ENCODE results near the gene AIFM3.
"Not testable (repeated sequence)": the region's sequence is repeated elsewhere in the genome, so short reads cannot be mapped to it uniquely, and the experiment has no call there.

Gene AIFM3, protein sequence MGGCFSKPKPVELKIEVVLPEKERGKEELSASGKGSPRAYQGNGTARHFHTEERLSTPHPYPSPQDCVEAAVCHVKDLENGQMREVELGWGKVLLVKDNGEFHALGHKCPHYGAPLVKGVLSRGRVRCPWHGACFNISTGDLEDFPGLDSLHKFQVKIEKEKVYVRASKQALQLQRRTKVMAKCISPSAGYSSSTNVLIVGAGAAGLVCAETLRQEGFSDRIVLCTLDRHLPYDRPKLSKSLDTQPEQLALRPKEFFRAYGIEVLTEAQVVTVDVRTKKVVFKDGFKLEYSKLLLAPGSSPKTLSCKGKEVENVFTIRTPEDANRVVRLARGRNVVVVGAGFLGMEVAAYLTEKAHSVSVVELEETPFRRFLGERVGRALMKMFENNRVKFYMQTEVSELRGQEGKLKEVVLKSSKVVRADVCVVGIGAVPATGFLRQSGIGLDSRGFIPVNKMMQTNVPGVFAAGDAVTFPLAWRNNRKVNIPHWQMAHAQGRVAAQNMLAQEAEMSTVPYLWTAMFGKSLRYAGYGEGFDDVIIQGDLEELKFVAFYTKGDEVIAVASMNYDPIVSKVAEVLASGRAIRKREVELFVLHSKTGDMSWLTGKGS

DNA sequence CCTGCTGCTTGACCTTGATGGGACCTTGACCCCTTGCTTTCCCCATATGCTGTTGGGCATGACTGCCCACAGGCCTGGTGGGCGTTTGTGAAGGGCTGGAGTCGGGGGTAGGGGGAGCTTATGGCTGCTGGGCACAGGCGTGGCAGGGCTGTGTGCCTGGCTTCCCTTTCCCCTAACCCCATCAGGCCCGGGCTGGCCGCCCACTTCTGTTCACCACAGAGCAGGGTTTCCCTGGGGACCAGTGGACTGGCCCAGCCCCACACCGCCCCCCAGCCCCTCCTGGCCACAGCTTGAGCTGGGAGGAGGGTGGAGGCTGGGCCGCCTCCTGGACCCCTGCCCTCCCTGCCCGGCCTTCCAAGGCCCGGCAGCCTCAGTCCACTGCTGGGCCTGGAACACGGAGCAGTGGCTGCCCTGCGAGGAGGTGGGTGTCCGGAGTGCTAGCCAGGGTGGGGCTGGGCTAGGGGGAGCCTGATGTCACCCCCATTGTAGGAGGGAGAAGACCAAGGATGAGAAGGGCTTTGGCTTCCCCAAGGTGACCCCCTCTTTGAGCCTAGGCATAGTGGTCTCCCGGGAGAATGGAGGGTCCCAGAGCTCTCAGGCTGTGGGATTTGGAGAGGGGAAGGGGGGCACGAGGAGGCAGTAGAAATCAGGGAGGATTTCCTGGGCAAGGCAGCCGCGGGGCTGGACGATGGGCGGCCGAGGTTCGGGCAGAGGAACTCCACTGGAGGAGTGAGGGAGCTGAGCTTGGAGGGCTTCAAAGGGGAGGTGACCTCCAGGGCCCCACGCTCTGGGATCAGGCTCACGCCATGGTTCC, at the start of gene AIFM3:
AIFM3 (plus strand) TSS at position 373 of the 814 bp plus-strand sequence. CDS start 690 bp downstream, outside the sequence.
- Histone ChIP-seq H3K36me3 (ENCODE audit: control insufficient read depth, insufficient read depth, low read length) (no peaks in the 10 kb centered on the region), H3K4me1 (ENCODE audit: control insufficient read depth, insufficient read depth, low read length) (peaks cover 9% of the 10 kb centered on the region; the same call in 1 of the 2 replicates), H3K27ac (ENCODE audit: low read depth, low read length) (no peak within 1 kb of the TSS), H3K4me3 (ENCODE audit: low read depth, low read length) (peak within 1 kb of the TSS; percentile 24; the same call in 1 of the 2 replicates), H3K9ac (ENCODE audit: low read depth, low read length) (no peak within 1 kb of the TSS), H3K27me3 (ENCODE audit: control insufficient read depth, insufficient read depth, low read length) (peaks cover 90% of the 10 kb centered on the region), H3K9me3 (ENCODE audit: control insufficient read depth, insufficient read depth, low read length) (no peaks in the 10 kb centered on the region)

DNA sequence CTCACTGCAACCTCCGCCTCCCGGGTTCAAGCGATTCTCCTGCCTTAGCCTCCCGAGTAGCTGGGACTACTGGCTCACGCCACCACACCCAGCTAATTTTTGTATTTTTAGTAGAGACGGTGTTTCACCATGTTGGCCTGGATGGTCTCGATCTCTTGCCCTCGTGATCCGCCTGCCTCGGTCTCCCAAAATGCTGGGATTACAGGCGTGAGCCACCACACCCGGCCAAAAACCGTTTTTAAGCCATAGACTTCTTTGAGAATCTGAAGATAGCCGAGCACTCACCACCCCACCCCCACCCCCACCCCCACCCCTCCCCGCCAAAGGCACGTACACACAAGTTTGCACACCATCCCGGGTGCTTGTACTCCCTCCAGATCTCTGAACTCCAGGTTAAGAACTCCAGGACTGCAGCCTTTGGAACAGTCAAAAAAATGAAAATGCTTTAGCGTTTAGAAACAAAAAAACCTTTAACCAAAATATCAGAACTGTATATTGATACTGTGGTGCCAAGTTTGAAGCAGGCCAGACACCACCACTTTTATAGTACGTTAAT, 48.3 kb upstream of the AIFM3 start:
- H3K27ac ChIP-seq (ENCODE audit: low read depth, low read length), result peak overlapping the region; percentile 18
- peaks cover 18% of the 10 kb centered on the region for H3K4me1 ChIP-seq (ENCODE audit: control insufficient read depth, insufficient read depth, low read length)
- H3K9me3 ChIP-seq (ENCODE audit: control insufficient read depth, insufficient read depth, low read length), result no peaks in the 10 kb centered on the region
- peak overlapping the region; percentile 94 for H3K4me3 ChIP-seq (ENCODE audit: low read depth, low read length)
- peaks cover 3% of the 10 kb centered on the region; the same call in 1 of the 2 replicates for H3K36me3 ChIP-seq (ENCODE audit: control insufficient read depth, insufficient read depth, low read length)
- H3K9ac ChIP-seq (ENCODE audit: low read depth, low read length), result peak overlapping the region; percentile 98; the same call in 1 of the 2 replicates
- H3K27me3 ChIP-seq (ENCODE audit: control insufficient read depth, insufficient read depth, low read length), result no peaks in the 10 kb centered on the region

DNA sequence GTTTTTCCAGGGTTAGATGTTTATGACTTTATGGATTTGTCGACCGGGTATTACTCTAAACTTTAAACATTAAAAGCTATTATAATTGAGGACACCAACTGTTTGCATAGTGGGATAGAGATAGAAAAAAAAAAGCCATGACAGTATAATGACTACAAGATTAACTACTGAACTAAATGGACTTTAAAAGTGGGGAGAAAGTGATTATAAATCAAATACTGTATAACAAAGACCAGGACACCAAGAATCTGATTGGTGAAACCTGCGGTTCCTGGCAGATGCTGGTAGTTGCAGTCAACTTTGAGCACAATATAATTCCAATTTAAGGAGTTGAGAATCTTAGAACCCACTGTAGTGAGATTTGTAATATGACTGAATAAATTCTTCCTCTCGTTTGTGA, 47.3 kb upstream of the AIFM3 start:
- H3K27ac ChIP-seq (ENCODE audit: low read depth, low read length), result peak overlapping the region; percentile 57
- H3K9ac ChIP-seq (ENCODE audit: low read depth, low read length), result no peak overlapping the region
- H3K27me3 ChIP-seq (ENCODE audit: control insufficient read depth, insufficient read depth, low read length), result no peaks in the 10 kb centered on the region
- H3K4me3 ChIP-seq (ENCODE audit: low read depth, low read length), result peak overlapping the region; percentile 94
- peaks cover 18% of the 10 kb centered on the region for H3K4me1 ChIP-seq (ENCODE audit: control insufficient read depth, insufficient read depth, low read length)
- H3K36me3 ChIP-seq (ENCODE audit: control insufficient read depth, insufficient read depth, low read length), result peaks cover 3% of the 10 kb centered on the region; the same call in 1 of the 2 replicates
- no peaks in the 10 kb centered on the region for H3K9me3 ChIP-seq (ENCODE audit: control insufficient read depth, insufficient read depth, low read length)

DNA sequence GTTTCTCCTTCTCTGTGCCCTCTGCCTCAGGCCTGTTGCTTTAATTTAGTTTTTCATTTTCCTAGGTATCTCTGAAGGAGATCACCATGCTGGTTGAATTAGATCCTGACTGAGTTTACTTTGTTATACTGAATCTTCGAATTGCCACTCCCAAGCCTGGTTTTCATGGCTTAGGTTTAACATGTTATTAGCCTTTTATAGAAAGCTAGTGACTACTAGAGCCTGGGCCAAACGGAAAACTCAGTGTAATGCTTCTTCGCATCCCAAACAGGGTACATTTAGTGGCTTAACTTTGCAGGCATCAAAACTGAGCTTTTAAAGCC, 46.2 kb upstream of the AIFM3 start:
- no peak overlapping the region for H3K9ac ChIP-seq (ENCODE audit: low read depth, low read length)
- peak overlapping the region; percentile 94 for H3K4me3 ChIP-seq (ENCODE audit: low read depth, low read length)
- no peak overlapping the region for H3K27ac ChIP-seq (ENCODE audit: low read depth, low read length)
- H3K9me3 ChIP-seq (ENCODE audit: control insufficient read depth, insufficient read depth, low read length), result no peaks in the 10 kb centered on the region
- peaks cover 26% of the 10 kb centered on the region for H3K4me1 ChIP-seq (ENCODE audit: control insufficient read depth, insufficient read depth, low read length)
- H3K36me3 ChIP-seq (ENCODE audit: control insufficient read depth, insufficient read depth, low read length), result peaks cover 3% of the 10 kb centered on the region; the same call in 1 of the 2 replicates
- no peaks in the 10 kb centered on the region for H3K27me3 ChIP-seq (ENCODE audit: control insufficient read depth, insufficient read depth, low read length)

DNA sequence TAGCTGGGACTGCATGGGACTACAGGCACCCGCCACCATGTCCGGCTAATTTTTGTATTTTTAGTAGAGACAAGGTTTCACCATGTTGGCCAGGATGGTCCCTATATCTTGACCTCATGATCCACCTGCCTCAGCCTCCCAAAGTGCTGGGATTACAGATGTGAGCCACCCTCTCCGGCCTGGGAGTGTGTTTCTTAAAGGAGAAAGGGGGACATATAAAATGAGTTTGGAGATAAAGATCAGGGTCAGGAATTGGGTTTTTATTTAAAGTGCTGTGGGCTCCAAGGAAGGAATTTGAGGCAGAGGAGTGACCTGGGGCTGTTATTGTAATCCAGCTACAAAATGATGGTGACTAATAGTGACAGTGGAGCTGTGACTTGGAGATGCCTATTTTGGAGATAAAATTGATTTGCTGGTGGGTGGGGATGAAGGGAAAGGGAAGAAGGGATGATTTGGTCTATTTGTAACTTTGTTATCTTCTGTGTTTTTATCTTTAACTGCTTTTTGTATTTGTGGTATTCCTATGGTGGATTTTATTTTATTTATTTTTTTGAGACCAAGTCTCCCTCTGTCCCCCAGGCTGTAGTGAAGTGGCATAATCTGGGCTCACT, 44.8 kb upstream of the AIFM3 start:
- Histone ChIP-seq H3K4me1 (ENCODE audit: control insufficient read depth, insufficient read depth, low read length) (peaks cover 35% of the 10 kb centered on the region), H3K4me3 (ENCODE audit: low read depth, low read length) (no peak overlapping the region), H3K27ac (ENCODE audit: low read depth, low read length) (no peak overlapping the region), H3K27me3 (ENCODE audit: control insufficient read depth, insufficient read depth, low read length) (no peaks in the 10 kb centered on the region), H3K9ac (ENCODE audit: low read depth, low read length) (no peak overlapping the region), H3K9me3 (ENCODE audit: control insufficient read depth, insufficient read depth, low read length) (no peaks in the 10 kb centered on the region), H3K36me3 (ENCODE audit: control insufficient read depth, insufficient read depth, low read length) (peaks cover 3% of the 10 kb centered on the region; the same call in 1 of the 2 replicates)

DNA sequence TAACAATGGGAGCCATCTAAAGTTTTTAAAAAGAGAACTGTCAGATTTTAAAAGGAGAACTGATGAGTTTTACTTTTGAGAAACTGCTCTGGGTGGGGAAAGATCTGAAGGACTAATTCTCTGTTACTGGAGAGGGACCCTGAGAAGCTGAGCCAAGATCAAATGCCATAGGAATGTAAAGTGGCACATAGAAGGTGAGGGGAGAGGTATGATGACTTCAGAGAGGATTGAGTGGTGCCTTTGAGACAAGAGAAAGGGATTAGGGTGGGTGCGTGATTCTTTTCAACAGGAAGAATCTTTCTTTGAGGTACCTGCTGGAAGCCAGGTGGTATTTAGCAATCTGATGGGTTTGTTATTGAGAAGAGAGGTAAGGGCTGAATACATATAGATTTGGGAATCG, 40.8 kb upstream of the AIFM3 start:
- peak overlapping the region; percentile 65 for H3K27ac ChIP-seq (ENCODE audit: low read depth, low read length)
- H3K36me3 ChIP-seq (ENCODE audit: control insufficient read depth, insufficient read depth, low read length), result no peaks in the 10 kb centered on the region; the same call in 1 of the 2 replicates
- no peaks in the 10 kb centered on the region for H3K27me3 ChIP-seq (ENCODE audit: control insufficient read depth, insufficient read depth, low read length)
- no peak overlapping the region for H3K4me3 ChIP-seq (ENCODE audit: low read depth, low read length)
- H3K9ac ChIP-seq (ENCODE audit: low read depth, low read length), result no peak overlapping the region
- no peaks in the 10 kb centered on the region for H3K9me3 ChIP-seq (ENCODE audit: control insufficient read depth, insufficient read depth, low read length)
- peaks cover 22% of the 10 kb centered on the region for H3K4me1 ChIP-seq (ENCODE audit: control insufficient read depth, insufficient read depth, low read length)

DNA sequence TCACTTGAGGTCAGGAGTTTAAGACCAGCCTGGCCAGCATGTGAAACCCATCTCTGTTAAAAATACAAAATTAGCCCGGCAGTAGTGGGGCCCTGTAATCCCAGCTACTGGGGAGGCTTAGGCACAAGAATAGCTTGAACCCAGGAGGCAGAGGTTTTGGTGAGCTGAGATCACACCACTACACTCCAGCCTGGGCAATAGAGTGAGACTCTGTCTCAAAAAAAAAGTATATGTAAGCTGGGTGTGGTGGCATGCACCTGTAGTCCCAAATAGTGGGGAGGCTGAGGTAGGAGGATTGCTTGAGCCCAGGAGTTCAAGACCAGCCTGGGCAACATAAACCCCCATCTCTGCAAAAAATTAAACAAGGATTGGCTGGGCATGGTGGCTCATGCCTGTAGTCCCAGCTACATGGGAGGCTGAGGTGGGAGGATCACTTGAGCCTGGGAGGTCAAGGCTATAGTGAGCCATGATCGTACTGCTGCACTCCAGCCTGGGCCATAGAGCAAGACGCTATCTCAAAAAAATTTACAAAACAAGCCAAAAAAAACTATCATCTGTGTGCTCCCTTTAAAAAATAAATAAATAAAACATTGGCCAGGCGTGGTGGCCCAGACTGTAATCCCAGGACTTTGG, 39.0 kb upstream of the AIFM3 start:
- peaks cover 16% of the 10 kb centered on the region for H3K4me1 ChIP-seq (ENCODE audit: control insufficient read depth, insufficient read depth, low read length)
- no peaks in the 10 kb centered on the region for H3K9me3 ChIP-seq (ENCODE audit: control insufficient read depth, insufficient read depth, low read length)
- no peak overlapping the region for H3K9ac ChIP-seq (ENCODE audit: low read depth, low read length)
- H3K27ac ChIP-seq (ENCODE audit: low read depth, low read length), result no peak overlapping the region
- H3K4me3 ChIP-seq (ENCODE audit: low read depth, low read length), result no peak overlapping the region
- no peaks in the 10 kb centered on the region for H3K36me3 ChIP-seq (ENCODE audit: control insufficient read depth, insufficient read depth, low read length)
- H3K27me3 ChIP-seq (ENCODE audit: control insufficient read depth, insufficient read depth, low read length), result no peaks in the 10 kb centered on the region

DNA sequence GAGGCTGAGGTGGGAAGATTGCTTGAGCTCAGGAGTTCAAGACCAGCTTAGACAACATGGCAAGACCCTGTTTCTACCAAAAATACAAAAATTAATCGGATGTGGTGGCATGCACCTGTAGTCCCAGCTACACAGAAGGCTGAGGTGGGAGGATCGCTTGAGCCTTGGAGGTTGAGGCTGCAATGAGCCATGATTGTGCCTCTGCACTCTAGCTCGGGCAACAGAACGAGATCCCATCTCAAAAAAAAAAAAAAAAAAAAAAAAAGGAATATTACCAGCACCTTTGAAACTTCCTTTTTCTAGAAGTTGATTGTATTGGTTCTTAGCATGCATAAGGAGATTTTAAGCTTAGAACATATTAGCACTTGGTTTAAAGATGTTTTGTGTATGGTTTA, 38.5 kb upstream of the AIFM3 start:
- H3K4me3 ChIP-seq (ENCODE audit: low read depth, low read length), result no peak overlapping the region
- H3K9me3 ChIP-seq (ENCODE audit: control insufficient read depth, insufficient read depth, low read length), result no peaks in the 10 kb centered on the region

DNA sequence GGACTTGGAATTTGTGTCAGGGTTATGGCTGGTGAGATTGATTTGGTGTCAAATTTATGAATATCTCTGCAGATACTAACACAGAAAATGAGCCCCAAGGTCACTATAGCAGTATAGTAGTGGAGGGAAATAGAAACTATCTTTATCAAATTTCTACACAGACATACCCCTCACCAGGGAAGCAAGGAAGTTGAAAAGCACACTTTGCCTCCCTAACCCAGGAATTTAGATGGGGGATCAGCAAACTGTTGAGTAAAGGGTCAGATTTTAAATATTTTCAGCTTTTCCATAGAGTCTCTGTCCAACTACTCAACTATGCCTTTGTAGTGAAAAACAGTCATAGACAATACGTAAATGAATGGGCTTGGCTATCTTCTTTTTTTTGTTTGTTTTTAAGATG, 37.1 kb upstream of the AIFM3 start:
- Histone ChIP-seq H3K4me3 (ENCODE audit: low read depth, low read length) (no peak overlapping the region), H3K9me3 (ENCODE audit: control insufficient read depth, insufficient read depth, low read length) (no peaks in the 10 kb centered on the region), H3K27me3 (ENCODE audit: control insufficient read depth, insufficient read depth, low read length) (no peaks in the 10 kb centered on the region), H3K36me3 (ENCODE audit: control insufficient read depth, insufficient read depth, low read length) (peaks cover 15% of the 10 kb centered on the region), H3K27ac (ENCODE audit: low read depth, low read length) (no peak overlapping the region), H3K4me1 (ENCODE audit: control insufficient read depth, insufficient read depth, low read length) (peaks cover 16% of the 10 kb centered on the region), H3K9ac (ENCODE audit: low read depth, low read length) (no peak overlapping the region)

More for the DNA sequence above, 38.5 kb upstream of the AIFM3 start:
- no peak overlapping the region for H3K27ac ChIP-seq (ENCODE audit: low read depth, low read length)
- no peak overlapping the region for H3K9ac ChIP-seq (ENCODE audit: low read depth, low read length)
- H3K4me1 ChIP-seq (ENCODE audit: control insufficient read depth, insufficient read depth, low read length), result peaks cover 16% of the 10 kb centered on the region
- H3K27me3 ChIP-seq (ENCODE audit: control insufficient read depth, insufficient read depth, low read length), result no peaks in the 10 kb centered on the region
- peaks cover 1% of the 10 kb centered on the region for H3K36me3 ChIP-seq (ENCODE audit: control insufficient read depth, insufficient read depth, low read length)

DNA sequence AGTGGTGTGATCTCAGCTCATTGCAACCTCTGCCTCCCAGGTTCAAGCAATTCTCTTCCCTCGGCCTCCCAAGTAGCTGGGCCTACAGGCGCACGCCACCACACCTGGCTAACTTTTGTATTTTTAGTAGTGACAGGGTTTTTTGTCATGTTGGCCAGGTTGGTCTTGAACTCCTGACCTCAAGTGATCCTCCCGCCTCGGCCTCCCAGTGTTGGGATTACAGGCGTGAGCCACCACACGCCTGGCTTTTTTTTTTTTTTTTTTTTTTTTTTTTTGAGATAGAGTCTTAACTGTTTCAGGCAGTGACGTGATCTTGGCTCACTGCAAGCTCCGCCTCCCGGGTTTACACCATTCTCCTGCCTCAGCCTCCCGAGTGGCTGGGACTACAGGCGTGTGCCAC, 36.6 kb upstream of the AIFM3 start:
- H3K9ac ChIP-seq (ENCODE audit: low read depth, low read length); H3K27me3 ChIP-seq (ENCODE audit: control insufficient read depth, insufficient read depth, low read length); H3K4me3 ChIP-seq (ENCODE audit: low read depth, low read length); H3K9me3 ChIP-seq (ENCODE audit: control insufficient read depth, insufficient read depth, low read length); H3K27ac ChIP-seq (ENCODE audit: low read depth, low read length): not testable (repeated sequence)
- H3K36me3 ChIP-seq (ENCODE audit: control insufficient read depth, insufficient read depth, low read length), result peaks cover 18% of the 10 kb centered on the region
- peaks cover 13% of the 10 kb centered on the region for H3K4me1 ChIP-seq (ENCODE audit: control insufficient read depth, insufficient read depth, low read length)

Measured in HUES48 (cell line).